Activated naive CD4-positive, alpha-beta T cell treated with anti-CD3 and anti-CD28 coated beads, Interleukin-2, amount 50 U/mL, for 24 hours (primary cell): ENCODE results near the gene TBC1D1.

Experiments
- H3K27ac Mint-ChIP-seq: one replicate; pipeline ENCODE4 v1.8.0; 2021; ENCODE audit warnings: mild to moderate bottlenecking, mixed read lengths
- H3K27me3 Mint-ChIP-seq: one replicate; pipeline ENCODE4 v1.8.0; 2021; ENCODE audit warnings: mixed read lengths
- H3K36me3 Mint-ChIP-seq: one replicate; pipeline ENCODE4 v1.8.0; 2021; ENCODE audit warnings: mixed read lengths
- H3K4me1 Mint-ChIP-seq: one replicate; pipeline ENCODE4 v1.8.0; 2021; ENCODE audit warnings: mixed read lengths
- H3K4me3 Mint-ChIP-seq: one replicate; pipeline ENCODE4 v1.8.0; 2021; ENCODE audit warnings: mild to moderate bottlenecking, mixed read lengths
- H3K9me3 Mint-ChIP-seq: one replicate; pipeline ENCODE4 v1.8.0; 2021; ENCODE audit warnings: mixed read lengths

Gene TBC1D1

GRCh38 chr4:38172078-38172477 is 281.2 kb downstream of the TBC1D1 start:
- peaks cover 1% of the 10 kb centered on the region for H3K36me3 Mint-ChIP-seq
- H3K4me1 Mint-ChIP-seq: peaks cover 29% of the 10 kb centered on the region
- H3K4me3 Mint-ChIP-seq: no peak overlapping the region
- H3K27me3 Mint-ChIP-seq: no peaks in the 10 kb centered on the region
- no peaks in the 10 kb centered on the region for H3K9me3 Mint-ChIP-seq
- no peak overlapping the region for H3K27ac Mint-ChIP-seq

DNA sequence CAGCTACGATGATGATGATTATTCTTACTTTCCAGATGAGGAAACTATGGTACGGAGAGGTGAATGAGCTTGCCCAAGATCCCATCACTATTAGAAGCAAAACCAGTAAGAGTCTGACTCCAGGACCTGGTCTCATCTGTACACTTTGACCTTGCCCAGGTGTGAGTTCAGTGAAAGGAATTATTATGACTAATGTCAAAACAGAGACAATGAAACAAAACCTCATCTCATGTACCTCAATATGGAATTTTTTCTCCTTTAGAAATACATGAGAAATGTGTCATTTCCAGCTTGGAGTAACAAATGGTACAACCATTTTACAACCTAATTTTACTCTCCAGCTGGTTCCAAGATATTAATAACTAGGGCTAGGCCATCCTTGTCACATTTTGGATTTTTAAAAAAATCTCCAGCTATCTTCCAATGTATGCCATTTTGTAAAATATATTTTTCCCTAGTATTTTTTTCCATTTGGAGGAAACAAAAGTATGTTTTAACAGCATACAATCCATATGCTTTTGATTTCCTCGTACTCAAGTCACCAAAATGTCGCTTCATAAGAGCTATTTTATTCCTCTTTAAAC is 283.1 kb downstream of the TBC1D1 start:
- Mint-ChIP-seq H3K27ac (no peak overlapping the region), H3K4me3 (no peak overlapping the region), H3K27me3 (no peaks in the 10 kb centered on the region), H3K9me3 (no peaks in the 10 kb centered on the region), H3K4me1 (peaks cover 46% of the 10 kb centered on the region), H3K36me3 (peaks cover 1% of the 10 kb centered on the region)

GRCh38 chr4:38174801-38175200 is 283.9 kb downstream of the TBC1D1 start:
- H3K9me3 Mint-ChIP-seq: no peaks in the 10 kb centered on the region
- no peak overlapping the region for H3K4me3 Mint-ChIP-seq
- H3K27me3 Mint-ChIP-seq: no peaks in the 10 kb centered on the region
- H3K27ac Mint-ChIP-seq: peak overlapping the region; percentile 60
- peaks cover 52% of the 10 kb centered on the region for H3K4me1 Mint-ChIP-seq
- peaks cover 1% of the 10 kb centered on the region for H3K36me3 Mint-ChIP-seq

DNA sequence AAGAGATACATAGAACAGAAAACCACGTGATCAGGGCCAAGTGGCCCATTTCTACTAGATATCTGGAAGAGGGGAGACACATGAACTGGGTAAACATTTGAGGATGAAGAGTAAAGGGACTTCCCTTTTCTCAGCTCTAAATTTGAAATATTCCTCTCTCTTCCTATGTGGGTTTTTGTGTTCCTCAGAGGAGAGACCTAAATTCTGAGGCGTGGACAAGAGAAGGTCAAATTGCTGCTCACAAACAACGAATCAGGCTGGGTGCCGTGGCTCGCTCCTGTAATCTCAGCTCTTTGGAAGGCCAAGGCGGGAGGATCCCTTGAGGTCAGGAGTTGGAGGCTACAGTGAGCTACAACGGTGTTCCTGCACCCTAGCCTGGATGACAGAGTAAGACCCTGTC is 285.3 kb downstream of the TBC1D1 start:
- peaks cover 1% of the 10 kb centered on the region for H3K36me3 Mint-ChIP-seq
- peaks cover 61% of the 10 kb centered on the region for H3K4me1 Mint-ChIP-seq
- H3K9me3 Mint-ChIP-seq: no peaks in the 10 kb centered on the region
- H3K27me3 Mint-ChIP-seq: no peaks in the 10 kb centered on the region
- H3K4me3 Mint-ChIP-seq: peak overlapping the region; percentile 20
- peak overlapping the region; percentile 30 for H3K27ac Mint-ChIP-seq

GRCh38 chr4:38177035-38177546 is 286.2 kb downstream of the TBC1D1 start:
- H3K4me3 Mint-ChIP-seq: peak overlapping the region; percentile 75
- H3K4me1 Mint-ChIP-seq: peaks cover 62% of the 10 kb centered on the region
- H3K9me3 Mint-ChIP-seq: no peaks in the 10 kb centered on the region
- peaks cover 1% of the 10 kb centered on the region for H3K36me3 Mint-ChIP-seq
- no peaks in the 10 kb centered on the region for H3K27me3 Mint-ChIP-seq
- H3K27ac Mint-ChIP-seq: peak overlapping the region; percentile 90

DNA sequence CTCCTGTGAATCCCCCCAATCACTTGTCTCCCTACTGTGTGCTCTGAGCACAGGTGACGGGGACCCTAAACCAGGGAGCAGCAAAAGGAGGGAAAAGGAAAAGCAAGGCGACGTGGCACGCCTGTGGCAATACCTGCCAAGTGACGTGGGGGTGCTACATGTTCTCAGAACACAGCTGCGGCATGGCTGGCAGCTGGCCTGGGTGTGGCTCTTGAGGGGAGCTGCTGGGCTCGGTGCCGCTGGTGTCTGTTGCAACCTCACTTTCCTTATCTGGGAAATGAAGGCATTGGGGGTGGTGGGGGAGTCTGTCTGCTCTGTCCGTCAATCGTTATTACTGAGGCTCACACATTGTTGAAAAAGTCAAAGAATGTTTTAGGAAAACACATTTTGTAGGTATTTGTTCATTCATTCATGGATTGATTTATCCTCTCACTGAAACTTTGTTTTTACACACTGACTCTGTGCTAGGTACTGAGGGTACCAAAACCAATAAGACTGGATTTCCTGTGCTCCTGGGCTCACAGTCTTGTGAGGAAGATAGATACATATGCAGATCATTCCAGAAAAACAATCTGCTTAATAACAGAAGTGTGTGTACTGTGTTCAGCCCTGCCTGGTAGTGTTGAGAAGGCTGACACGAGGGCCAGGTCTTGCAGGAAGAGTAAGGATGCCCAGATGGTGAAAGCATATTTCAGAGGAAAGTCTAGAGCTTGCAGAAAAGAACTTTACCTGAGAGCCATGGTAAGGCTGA is 286.9 kb downstream of the TBC1D1 start:
- Mint-ChIP-seq H3K27ac (peak overlapping the region; percentile 90), H3K4me3 (peak overlapping the region; percentile 75), H3K27me3 (no peaks in the 10 kb centered on the region), H3K36me3 (no peaks in the 10 kb centered on the region), H3K9me3 (no peaks in the 10 kb centered on the region), H3K4me1 (peaks cover 62% of the 10 kb centered on the region)

- Mint-ChIP-seq H3K4me1 (peaks cover 60% of the 10 kb centered on the region), H3K36me3 (no peaks in the 10 kb centered on the region), H3K4me3 (no peak overlapping the region), H3K27ac (peak overlapping the region; percentile 91), H3K27me3 (no peaks in the 10 kb centered on the region), H3K9me3 (no peaks in the 10 kb centered on the region)
Measured at GRCh38 chr4:38178392-38178995, 287.6 kb downstream of the TBC1D1 start.

- Mint-ChIP-seq H3K4me3 (no peak overlapping the region), H3K4me1 (peaks cover 50% of the 10 kb centered on the region), H3K27ac (peak overlapping the region; percentile 60), H3K27me3 (no peaks in the 10 kb centered on the region), H3K9me3 (no peaks in the 10 kb centered on the region), H3K36me3 (no peaks in the 10 kb centered on the region)
Measured at GRCh38 chr4:38179690-38180377, 288.9 kb downstream of the TBC1D1 start.

DNA sequence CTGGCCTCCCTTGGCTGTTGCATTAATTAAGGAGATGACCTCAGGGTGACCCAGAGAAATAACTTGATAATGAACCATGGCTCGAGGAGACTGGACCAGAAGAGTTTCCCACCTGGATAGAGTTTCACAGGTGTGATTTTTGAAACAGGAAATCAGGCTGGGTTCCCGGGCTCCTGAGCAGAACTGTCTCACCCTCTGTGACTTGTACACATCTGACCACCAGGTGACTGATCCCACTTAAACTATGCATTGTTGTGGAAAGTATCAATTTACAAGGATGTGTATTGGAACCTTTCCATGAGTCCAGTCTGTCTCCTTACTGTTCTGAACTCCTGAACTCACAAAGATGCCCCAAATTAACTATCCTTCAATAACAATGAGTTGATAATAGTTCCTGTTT is 289.6 kb downstream of the TBC1D1 start:
- no peaks in the 10 kb centered on the region for H3K9me3 Mint-ChIP-seq
- no peak overlapping the region for H3K27ac Mint-ChIP-seq
- H3K27me3 Mint-ChIP-seq: no peaks in the 10 kb centered on the region
- no peaks in the 10 kb centered on the region for H3K36me3 Mint-ChIP-seq
- no peak overlapping the region for H3K4me3 Mint-ChIP-seq
- H3K4me1 Mint-ChIP-seq: peaks cover 44% of the 10 kb centered on the region

- H3K4me3 Mint-ChIP-seq: no peak overlapping the region
- no peaks in the 10 kb centered on the region for H3K36me3 Mint-ChIP-seq
- no peak overlapping the region for H3K27ac Mint-ChIP-seq
- H3K9me3 Mint-ChIP-seq: no peaks in the 10 kb centered on the region
- H3K4me1 Mint-ChIP-seq: peaks cover 40% of the 10 kb centered on the region
- no peaks in the 10 kb centered on the region for H3K27me3 Mint-ChIP-seq
Measured at GRCh38 chr4:38181286-38181685, 290.4 kb downstream of the TBC1D1 start.

- no peak overlapping the region for H3K4me3 Mint-ChIP-seq
- H3K9me3 Mint-ChIP-seq: no peaks in the 10 kb centered on the region
- no peaks in the 10 kb centered on the region for H3K36me3 Mint-ChIP-seq
- no peaks in the 10 kb centered on the region for H3K27me3 Mint-ChIP-seq
- H3K4me1 Mint-ChIP-seq: peaks cover 32% of the 10 kb centered on the region
- no peak overlapping the region for H3K27ac Mint-ChIP-seq
Measured at GRCh38 chr4:38182334-38182998, 291.6 kb downstream of the TBC1D1 start.

DNA sequence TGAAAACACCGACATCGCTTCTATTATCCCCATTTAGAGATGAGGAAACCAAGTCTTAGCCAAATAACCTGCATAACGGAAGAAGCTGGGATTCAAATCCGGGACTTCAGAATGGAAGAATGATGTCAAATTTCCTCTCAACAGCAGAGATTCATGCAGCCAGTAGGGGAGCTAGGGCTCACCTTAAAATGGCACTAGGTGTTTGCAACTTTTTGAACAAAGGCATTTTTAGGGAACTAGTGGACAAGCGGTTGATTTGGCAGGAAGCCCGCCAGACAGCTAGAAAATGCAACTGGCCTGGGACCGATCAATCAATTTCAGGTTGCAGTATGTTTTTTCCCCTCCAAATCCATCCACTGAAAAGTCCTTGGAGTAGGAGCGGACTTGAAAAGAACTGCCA is 293.5 kb downstream of the TBC1D1 start:
- H3K4me3 Mint-ChIP-seq: no peak overlapping the region
- H3K27ac Mint-ChIP-seq: no peak overlapping the region
- H3K36me3 Mint-ChIP-seq: no peaks in the 10 kb centered on the region
- H3K4me1 Mint-ChIP-seq: peaks cover 14% of the 10 kb centered on the region
- H3K27me3 Mint-ChIP-seq: no peaks in the 10 kb centered on the region
- no peaks in the 10 kb centered on the region for H3K9me3 Mint-ChIP-seq

DNA sequence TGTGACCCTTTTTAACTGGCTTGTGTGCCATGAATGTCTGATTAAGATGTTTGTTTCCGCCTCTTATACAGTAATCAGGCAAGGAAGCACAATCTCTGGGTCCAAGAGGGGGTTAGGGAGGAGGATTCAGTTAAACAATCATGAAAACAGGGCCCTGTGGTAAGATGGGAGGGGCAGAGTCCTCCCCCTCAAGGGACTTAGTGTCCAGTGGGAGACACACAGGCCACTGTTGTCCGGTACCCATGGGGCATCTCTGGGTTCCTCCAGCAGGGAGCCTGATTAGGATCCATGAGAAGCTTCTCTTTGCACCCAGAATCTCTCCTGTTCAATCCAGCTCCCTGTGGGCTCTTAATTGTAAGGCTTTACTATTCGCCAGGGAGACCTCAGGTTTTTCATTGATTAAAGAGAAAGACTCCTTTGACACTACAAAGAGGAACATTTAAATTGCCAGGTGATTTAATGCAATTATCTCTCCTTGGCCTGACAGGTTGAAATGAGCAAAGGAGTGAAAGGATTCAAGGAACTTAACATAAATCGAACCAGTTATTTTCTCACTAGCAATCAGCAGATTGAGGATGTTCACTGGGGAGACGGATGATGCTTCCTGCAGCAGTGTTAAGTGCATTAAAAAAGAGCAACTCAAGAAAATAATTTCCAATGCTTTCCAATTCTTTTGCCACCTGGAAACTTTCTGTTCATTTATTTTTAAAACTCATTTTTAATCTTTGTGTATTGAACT is 294.7 kb downstream of the TBC1D1 start:
- no peaks in the 10 kb centered on the region for H3K27me3 Mint-ChIP-seq
- no peak overlapping the region for H3K27ac Mint-ChIP-seq
- no peak overlapping the region for H3K4me3 Mint-ChIP-seq
- no peaks in the 10 kb centered on the region for H3K9me3 Mint-ChIP-seq
- no peaks in the 10 kb centered on the region for H3K36me3 Mint-ChIP-seq
- peaks cover 7% of the 10 kb centered on the region for H3K4me1 Mint-ChIP-seq

- Mint-ChIP-seq H3K27ac (no peak overlapping the region), H3K9me3 (no peaks in the 10 kb centered on the region), H3K27me3 (no peaks in the 10 kb centered on the region), H3K36me3 (no peaks in the 10 kb centered on the region), H3K4me3 (no peak overlapping the region), H3K4me1 (no peaks in the 10 kb centered on the region)
Measured at GRCh38 chr4:38188136-38188535, 297.3 kb downstream of the TBC1D1 start.

GRCh38 chr4:38188631-38189101 is 297.8 kb downstream of the TBC1D1 start:
- Mint-ChIP-seq H3K27ac (no peak overlapping the region), H3K27me3 (no peaks in the 10 kb centered on the region), H3K4me1 (no peaks in the 10 kb centered on the region), H3K4me3 (no peak overlapping the region), H3K9me3 (no peaks in the 10 kb centered on the region), H3K36me3 (no peaks in the 10 kb centered on the region)
